HL-60 (cell line): ENCODE results near the gene AFAP1.

Experiments
- CTCF ChIP-seq: IDR thresholded peaks from one replicate; pipeline ENCODE4 v1.5.1; 2011; ENCODE audit warnings: low read length, control low read depth, inconsistent platforms; ENCODE audit not compliant: insufficient read depth
- GABPA ChIP-seq: IDR thresholded peaks from 2 replicates; pipeline ENCODE4 v1.6.1; 2012; ENCODE audit warnings: low read depth
- POLR2AphosphoS5 ChIP-seq: IDR thresholded peaks from 2 replicates; pipeline ENCODE4 v1.6.1; 2012; ENCODE audit warnings: low read depth
- REST ChIP-seq: IDR thresholded peaks from 2 replicates; pipeline ENCODE4 v1.6.1; 2012; ENCODE audit warnings: low read depth; ENCODE audit not compliant: insufficient replicate concordance

DNA sequence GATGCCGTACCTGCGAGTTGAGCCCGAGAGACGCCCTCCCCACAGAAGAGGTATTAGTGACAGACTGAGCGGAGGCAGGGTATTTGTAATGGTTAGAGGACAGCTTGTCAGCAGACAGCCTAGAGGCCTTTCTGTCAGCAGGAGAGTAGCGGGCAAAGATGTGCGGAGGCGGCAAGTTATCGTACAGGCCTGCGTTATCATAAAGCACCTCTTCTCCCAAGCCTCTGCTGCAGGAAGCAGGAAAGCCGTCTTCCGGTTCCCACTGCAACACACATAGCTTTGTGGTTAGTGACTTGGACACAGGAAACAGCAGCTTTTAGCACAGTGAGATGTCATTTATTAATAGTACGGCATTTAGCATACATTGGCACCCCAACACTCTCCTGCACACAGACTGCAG is 158.3 kb downstream of the AFAP1 start:
- TF ChIP-seq CTCF, result no peak
- no peak for TF ChIP-seq GABPA
- no peak for TF ChIP-seq REST
- TF ChIP-seq POLR2AphosphoS5, result no peak
